ENCODE results near the gene FASLG.

The FASLG gene

DNA sequence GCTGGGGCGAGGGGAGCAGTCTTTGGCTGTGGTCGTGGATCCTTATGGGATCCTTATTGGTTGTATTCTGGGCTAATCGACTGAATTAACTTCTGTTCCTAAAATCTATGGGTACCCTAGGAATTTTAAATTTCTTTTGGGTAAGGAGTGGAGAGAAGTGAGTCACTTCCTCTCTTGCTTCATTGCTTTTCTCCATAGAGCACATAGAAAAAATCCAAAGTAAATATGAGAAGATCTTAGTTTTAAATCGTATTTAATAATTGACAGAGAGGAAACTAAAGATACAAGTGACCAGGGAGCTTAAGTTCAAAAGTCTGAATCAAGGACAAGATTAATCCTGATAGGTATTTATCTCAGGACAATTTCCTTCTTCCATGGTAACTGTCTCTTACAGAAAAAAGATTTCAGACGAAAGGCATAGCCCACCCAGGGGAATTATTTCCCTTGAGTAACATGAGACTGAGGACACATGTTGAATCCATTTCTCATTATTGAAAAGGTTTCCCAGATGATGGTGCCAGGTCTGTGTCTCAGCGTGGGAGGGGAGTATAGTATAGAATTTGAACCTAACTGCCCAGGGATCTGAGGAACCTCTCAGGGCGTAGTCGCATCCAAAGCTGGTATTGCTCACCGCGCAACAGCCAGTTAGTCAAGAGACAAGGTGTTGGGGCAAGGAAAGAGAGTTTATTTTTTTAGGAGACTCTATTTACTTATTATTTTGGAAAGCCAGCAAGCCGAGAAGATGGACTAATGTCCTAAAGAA is 28.7 kb upstream of the FASLG start:
- FAIRE-seq (no peak), DNase-seq (ENCODE audit: insufficient read length, low spot score) (no peak)
- TF ChIP-seq, protein P1, sequence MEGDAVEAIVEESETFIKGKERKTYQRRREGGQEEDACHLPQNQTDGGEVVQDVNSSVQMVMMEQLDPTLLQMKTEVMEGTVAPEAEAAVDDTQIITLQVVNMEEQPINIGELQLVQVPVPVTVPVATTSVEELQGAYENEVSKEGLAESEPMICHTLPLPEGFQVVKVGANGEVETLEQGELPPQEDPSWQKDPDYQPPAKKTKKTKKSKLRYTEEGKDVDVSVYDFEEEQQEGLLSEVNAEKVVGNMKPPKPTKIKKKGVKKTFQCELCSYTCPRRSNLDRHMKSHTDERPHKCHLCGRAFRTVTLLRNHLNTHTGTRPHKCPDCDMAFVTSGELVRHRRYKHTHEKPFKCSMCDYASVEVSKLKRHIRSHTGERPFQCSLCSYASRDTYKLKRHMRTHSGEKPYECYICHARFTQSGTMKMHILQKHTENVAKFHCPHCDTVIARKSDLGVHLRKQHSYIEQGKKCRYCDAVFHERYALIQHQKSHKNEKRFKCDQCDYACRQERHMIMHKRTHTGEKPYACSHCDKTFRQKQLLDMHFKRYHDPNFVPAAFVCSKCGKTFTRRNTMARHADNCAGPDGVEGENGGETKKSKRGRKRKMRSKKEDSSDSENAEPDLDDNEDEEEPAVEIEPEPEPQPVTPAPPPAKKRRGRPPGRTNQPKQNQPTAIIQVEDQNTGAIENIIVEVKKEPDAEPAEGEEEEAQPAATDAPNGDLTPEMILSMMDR (IDR thresholded peaks at IDR 0.05; ENCODE audit: insufficient read depth, missing control alignments) = no peak

DNA sequence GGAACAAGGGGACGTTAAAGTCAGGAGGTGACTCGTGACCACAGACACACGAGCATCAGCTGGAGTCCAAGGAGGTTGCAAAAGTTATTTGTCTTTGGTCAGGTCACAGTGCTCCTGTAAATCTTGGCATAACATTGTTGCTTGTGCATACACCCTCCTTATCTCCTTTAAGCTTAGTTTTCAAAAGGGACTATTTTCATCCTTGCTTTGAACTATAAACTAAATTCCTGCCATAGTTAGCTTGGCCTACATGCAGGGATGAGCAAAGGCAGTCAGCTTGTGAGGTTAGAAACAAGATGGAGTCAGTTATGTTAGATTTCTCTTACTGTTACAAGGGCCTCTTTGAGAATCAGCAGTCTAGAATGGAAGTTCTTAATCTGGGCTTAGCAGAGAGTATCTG is 28.0 kb upstream of the FASLG start:
- TF ChIP-seq, protein P1 (IDR thresholded peaks at IDR 0.05; ENCODE audit: insufficient read depth, missing control alignments) = no peak
- DNase-seq (ENCODE audit: insufficient read length, low spot score) (no peak), FAIRE-seq (no peak)

DNA sequence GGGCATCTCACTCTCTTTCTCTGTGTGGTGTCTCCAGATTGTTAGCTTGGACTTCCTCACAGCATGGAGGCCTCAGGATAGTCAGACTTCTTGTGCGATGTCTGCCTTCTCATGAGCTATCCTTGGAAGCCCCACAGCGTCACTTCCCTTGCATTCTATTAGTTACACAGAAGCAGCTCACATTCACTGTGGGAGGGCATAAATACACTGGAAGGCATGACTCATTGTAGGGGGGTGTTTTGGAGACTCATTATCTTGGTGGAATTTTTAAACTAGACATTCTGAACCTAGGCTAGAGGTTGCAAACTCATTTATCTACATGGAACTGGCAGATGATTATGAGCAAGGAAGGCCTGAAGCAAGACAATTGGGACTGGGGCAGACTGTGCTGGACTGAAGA is 21.4 kb upstream of the FASLG start:
- TF ChIP-seq, protein P1 (IDR thresholded peaks at IDR 0.05; ENCODE audit: insufficient read depth, missing control alignments) = no peak
- FAIRE-seq (no peak), DNase-seq (ENCODE audit: insufficient read length, low spot score) (no peak)

DNA sequence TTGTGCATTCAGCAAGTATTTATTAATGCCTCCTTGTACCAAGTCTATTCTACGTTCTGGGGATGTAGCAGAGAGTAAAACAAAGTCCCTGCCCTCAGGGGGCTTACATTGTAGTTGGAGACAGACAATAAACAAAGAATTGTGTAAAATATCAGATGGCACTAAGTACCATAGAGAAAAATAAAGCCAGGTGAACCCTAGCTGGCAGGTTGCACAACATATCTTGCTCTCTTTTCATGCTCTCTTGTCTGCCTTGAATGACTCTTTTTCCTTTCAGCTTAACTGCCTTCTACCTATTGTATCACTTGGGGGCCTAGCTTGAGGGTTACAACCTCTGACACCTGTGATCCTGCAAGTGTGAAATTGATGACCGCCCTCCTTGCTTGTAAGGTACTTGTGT is 20.7 kb upstream of the FASLG start:
- TF ChIP-seq, protein P1 (IDR thresholded peaks at IDR 0.05; ENCODE audit: insufficient read depth, missing control alignments) = no peak
- FAIRE-seq (no peak), DNase-seq (ENCODE audit: insufficient read length, low spot score) (no peak)

DNA sequence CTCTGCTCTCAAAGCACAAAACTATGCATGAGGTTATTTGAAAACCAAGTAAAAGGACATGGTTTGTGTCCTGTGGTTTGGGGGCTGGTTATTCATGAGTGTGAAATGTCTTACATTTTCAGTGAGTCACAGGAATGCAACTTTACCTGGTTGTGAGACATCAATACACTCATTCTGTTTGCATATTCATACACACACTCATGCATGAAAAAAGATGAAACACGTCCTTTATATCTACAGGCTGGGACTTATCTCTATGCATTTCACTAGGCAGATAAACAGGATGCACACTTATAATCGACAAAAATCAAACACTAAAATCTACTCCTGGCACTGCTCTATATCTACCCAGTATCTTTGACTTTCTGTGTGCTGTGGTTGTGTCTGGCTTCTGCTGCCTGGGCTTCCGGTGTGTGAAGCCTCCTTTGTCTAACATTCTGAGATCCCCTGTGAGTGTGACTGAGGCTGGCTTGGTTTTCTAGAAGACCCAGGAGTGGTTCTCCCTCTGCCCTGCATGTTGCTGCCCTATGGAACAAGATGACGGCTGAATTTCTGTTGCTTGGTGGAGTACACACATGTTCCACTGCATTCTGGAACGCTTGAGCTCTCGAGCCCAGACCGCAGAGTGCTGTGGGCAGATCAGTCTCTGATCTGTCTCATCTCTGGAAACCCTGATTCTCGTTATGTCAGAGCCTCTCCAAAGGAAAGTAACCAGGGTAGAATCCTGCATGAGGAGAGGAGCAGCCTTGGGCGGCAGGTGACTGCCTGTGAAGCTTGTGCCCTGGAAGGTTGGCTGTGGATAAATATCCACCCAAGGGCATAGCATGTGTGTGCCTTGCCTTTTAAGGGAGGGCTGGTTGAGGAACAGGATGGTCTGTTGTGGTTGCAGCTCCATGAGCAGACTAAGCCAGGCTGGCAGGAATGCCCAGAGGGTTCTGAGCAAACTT is 19.7 kb upstream of the FASLG start:
- no peak for DNase-seq (ENCODE audit: insufficient read length, low spot score)
- TF ChIP-seq, protein P1 (IDR thresholded peaks at IDR 0.05; ENCODE audit: insufficient read depth, missing control alignments) = no peak
- FAIRE-seq = no peak

DNA sequence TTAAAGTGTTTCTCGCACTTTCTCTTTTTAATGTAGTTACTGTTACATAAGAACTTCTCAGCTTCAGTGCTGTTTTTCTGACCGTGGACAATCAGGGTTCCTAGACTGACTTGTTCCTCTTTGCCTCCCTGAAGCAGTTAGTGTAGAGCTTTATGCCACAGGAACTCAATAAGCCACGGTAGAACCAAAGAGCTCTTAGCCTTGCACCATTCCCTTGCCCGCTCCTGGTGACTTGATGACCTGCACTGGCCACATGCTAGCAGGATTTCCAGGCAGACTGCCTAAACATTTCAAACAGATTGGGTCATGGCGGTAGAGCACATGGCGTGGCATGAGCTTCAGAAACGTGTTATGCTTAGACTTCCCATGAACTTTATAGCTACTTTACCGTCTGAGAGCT is 18.8 kb upstream of the FASLG start:
- DNase-seq (ENCODE audit: insufficient read length, low spot score) (no peak), FAIRE-seq (no peak)
- TF ChIP-seq, protein P1 (IDR thresholded peaks at IDR 0.05; ENCODE audit: insufficient read depth, missing control alignments) = no peak
